GM10248 (cell line): ENCODE measurements around the gene ARHGEF2.

Experiments used
- CTCF ChIA-PET: fragments of 300-600 bp; sonication (Branson Sonifier 250); formaldehyde crosslinking; extraction: SDS; loops from one replicate; lab custom pipeline; 2021; ENCODE audit warnings: antibody characterized with exemption; lab: Yijun Ruan, JAX
- POLR2A ChIA-PET: fragments of 350-650 bp; sonication (Branson Sonifier 250); formaldehyde crosslinking; extraction: SDS; loops from one replicate; lab custom pipeline; 2020; ENCODE audit warnings: antibody characterized with exemption; lab: Yijun Ruan, JAX
- DNase-seq: peaks from one replicate; pipeline ENCODE4 v3.0.0; 2012; ENCODE audit errors: extremely low spot score
- CTCF ChIP-seq: IDR thresholded peaks from 2 replicates; pipeline ENCODE4 v1.5.1; 2012; ENCODE audit warnings: mild to moderate bottlenecking, low read depth; ENCODE audit errors: extremely low read depth, missing control alignments, control extremely low read depth

ARHGEF2 gene

GRCh38 chr1:155925506-155925905, 52.8 kb downstream of the ARHGEF2 start:
- no peak for TF ChIP-seq CTCF
- DNase-seq = no peak
- ChIA-PET POLR2A (no interaction called here), CTCF (interaction anchor here (1.5 kb wide), 1 partner anchor 54 kb away, joined by 3 read pairs; no protein-coding TSS in a partner anchor)

GRCh38 chr1:155920717-155921116, 57.6 kb downstream of the ARHGEF2 start:
- ChIA-PET POLR2A (interaction anchor here (0.6 to 1.3 kb wide), 3 partner anchors 9 to 45 kb away, joined by 3 to 4 read pairs (median 3); no protein-coding TSS in a partner anchor), CTCF (no interaction called here)
- no peak for DNase-seq
- no peak for TF ChIP-seq CTCF

- CTCF ChIA-PET = no interaction called here
- TF ChIP-seq CTCF = no peak
- POLR2A ChIA-PET = no interaction called here
- DNase-seq = no peak
Observed at GRCh38 chr1:155919801-155920200, 58.5 kb downstream of the ARHGEF2 start.

GRCh38 chr1:155918660-155919059, 59.7 kb downstream of the ARHGEF2 start:
- ChIA-PET POLR2A (interaction anchor here (0.6 to 0.9 kb wide), 2 partner anchors 42 to 196 kb away, joined by 4 read pairs; partner anchors contain the start of gene LMNA), CTCF (interaction anchor here (1.1 to 1.3 kb wide), 2 partner anchors 12 to 15 kb away, joined by 3 to 4 read pairs; partner anchors contain the start of gene KHDC4)
- DNase-seq = no peak
- TF ChIP-seq CTCF = no peak

GRCh38 chr1:155913969-155914757, 64.2 kb downstream of the ARHGEF2 start:
- ChIA-PET POLR2A (interaction anchor here (0.7 kb wide), 1 partner anchor 10 kb away, joined by 3 read pairs; no protein-coding TSS in a partner anchor), CTCF (interaction anchor here (1.1 to 2.0 kb wide), 2 partner anchors 16 to 75 kb away, joined by 3 to 7 read pairs; no protein-coding TSS in a partner anchor)
- DNase-seq = no peak
- TF ChIP-seq CTCF = no peak

GRCh38 chr1:155912056-155912536, 66.3 kb downstream of the ARHGEF2 start:
- ChIA-PET CTCF (interaction anchor here (1.2 kb wide), 1 partner anchor 21 kb away, joined by 4 read pairs; no protein-coding TSS in a partner anchor), POLR2A (interaction anchor here (0.6 to 1.1 kb wide), 2 partner anchors 9 to 23 kb away, joined by 3 to 4 read pairs; no protein-coding TSS in a partner anchor)
- TF ChIP-seq CTCF = no peak
- DNase-seq = no peak
